ENCODE results near the gene EOMES. TPM values are rescaled to one million over a fixed set of nuclear protein-coding genes. Genes with fewer than 3 reads are reported as not detected.

Gene EOMES
- total and polyA plus RNA-seq, 4 donors, result 0.12 to 1.3 (median 0.48) TPM

DNA sequence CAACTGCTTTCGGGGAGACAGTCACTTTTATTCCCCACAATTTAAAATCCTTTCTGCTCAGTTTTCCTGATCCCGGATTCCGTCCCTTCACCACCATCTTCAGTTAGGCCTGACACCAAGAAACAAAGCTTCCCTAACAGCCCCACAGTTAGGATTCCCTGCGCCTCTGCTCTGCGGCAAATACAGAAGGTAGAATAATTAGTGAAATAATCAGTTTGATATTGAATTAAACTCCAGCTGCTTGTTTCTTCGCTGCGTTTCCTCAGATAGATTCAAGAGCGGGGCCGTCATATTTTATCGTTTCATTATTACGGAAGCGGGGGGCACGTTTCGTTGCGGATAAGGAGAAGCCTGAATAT, 1.3 kb upstream of the EOMES start:
- H3K36me3 ChIP-seq (ENCODE audit: control insufficient read depth in 4 of 4, insufficient read depth in 4 of 4, low read length in 4 of 4), result no peaks in the 10 kb centered on the region
- peaks cover 0 to 5% (median 0%) of the 10 kb centered on the region in 4 donors for H3K9me3 ChIP-seq (ENCODE audit: control insufficient read depth in 4 of 4, insufficient read depth in 3 of 4, low read length in 3 of 4)
- WGBS, 2 donors, result 3 to 4% methylated on average over 15 of the region's 15 CpGs
- H3K27me3 ChIP-seq (ENCODE audit: control insufficient read depth in 3 of 3, insufficient read depth in 3 of 3, low read length in 2 of 3), result peaks cover 32 to 94% (median 90%) of the 10 kb centered on the region in 3 donors
- no peak for ATAC-seq (ENCODE audit: insufficient read depth, low FRiP score)
- DNase-seq, result peak in 1 of 3 donors; percentile 42
- H3K9ac ChIP-seq (ENCODE audit: insufficient read depth in 1 of 2, low read length in 2 of 2), result no peak overlapping the region
- no peak overlapping the region for H3K27ac ChIP-seq (ENCODE audit: low read depth in 1 of 2, low read length in 1 of 2)
- peaks cover 0 to 41% (median 10%) of the 10 kb centered on the region in 5 donors for H3K4me1 ChIP-seq (ENCODE audit: control insufficient read depth in 5 of 5, insufficient read depth in 5 of 5, low read length in 5 of 5)
- no peak overlapping the region for H3K4me3 ChIP-seq
- TF ChIP-seq, protein P1, sequence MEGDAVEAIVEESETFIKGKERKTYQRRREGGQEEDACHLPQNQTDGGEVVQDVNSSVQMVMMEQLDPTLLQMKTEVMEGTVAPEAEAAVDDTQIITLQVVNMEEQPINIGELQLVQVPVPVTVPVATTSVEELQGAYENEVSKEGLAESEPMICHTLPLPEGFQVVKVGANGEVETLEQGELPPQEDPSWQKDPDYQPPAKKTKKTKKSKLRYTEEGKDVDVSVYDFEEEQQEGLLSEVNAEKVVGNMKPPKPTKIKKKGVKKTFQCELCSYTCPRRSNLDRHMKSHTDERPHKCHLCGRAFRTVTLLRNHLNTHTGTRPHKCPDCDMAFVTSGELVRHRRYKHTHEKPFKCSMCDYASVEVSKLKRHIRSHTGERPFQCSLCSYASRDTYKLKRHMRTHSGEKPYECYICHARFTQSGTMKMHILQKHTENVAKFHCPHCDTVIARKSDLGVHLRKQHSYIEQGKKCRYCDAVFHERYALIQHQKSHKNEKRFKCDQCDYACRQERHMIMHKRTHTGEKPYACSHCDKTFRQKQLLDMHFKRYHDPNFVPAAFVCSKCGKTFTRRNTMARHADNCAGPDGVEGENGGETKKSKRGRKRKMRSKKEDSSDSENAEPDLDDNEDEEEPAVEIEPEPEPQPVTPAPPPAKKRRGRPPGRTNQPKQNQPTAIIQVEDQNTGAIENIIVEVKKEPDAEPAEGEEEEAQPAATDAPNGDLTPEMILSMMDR (IDR thresholded peaks at IDR 0.05; ENCODE audit: control extremely low read depth, extremely low read depth), result no peak

DNA sequence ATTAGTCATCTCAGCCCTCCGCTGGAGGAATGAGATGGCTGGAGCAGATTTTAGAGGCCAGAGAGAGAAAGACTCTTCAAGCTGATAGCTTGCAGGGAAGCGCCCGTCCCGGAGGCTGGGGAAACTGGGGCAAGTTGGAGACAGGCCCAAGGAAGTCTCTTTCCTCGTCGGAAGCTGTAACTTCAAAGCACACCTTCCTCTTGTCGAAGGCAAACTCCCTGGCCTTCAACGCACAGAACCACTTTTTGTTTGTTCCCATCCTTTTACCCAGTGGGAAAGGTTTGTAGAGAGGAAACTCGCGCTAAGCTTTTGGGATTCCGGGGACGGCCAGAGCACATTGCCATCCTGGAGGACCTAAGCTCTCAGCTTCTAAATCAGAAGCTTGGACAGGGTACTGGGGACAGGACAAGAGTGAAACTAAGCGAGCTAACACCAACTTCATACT, 900 bp upstream of the EOMES start:
- Histone ChIP-seq H3K36me3 (ENCODE audit: control insufficient read depth in 4 of 4, insufficient read depth in 4 of 4, low read length in 4 of 4) (no peaks in the 10 kb centered on the region), H3K27ac (ENCODE audit: low read depth in 1 of 2, low read length in 1 of 2) (no peak overlapping the region), H3K27me3 (ENCODE audit: control insufficient read depth in 3 of 3, insufficient read depth in 3 of 3, low read length in 2 of 3) (peaks cover 32 to 94% (median 88%) of the 10 kb centered on the region in 3 donors), H3K4me1 (ENCODE audit: control insufficient read depth in 5 of 5, insufficient read depth in 5 of 5, low read length in 5 of 5) (peaks cover 0 to 38% (median 10%) of the 10 kb centered on the region in 5 donors), H3K4me3 (no peak overlapping the region), H3K9me3 (ENCODE audit: control insufficient read depth in 4 of 4, insufficient read depth in 3 of 4, low read length in 3 of 4) (peaks cover 0 to 5% (median 0%) of the 10 kb centered on the region in 4 donors), H3K9ac (ENCODE audit: insufficient read depth in 1 of 2, low read length in 2 of 2) (no peak overlapping the region)
- peak in 1 of 3 donors; percentile 29 for DNase-seq
- no peak for ATAC-seq (ENCODE audit: insufficient read depth, low FRiP score)
- WGBS, 2 donors, result 3 to 6% methylated on average over 13 of the region's 13 CpGs
- TF ChIP-seq, protein P1 (IDR thresholded peaks at IDR 0.05; ENCODE audit: control extremely low read depth, extremely low read depth), result no peak

DNA sequence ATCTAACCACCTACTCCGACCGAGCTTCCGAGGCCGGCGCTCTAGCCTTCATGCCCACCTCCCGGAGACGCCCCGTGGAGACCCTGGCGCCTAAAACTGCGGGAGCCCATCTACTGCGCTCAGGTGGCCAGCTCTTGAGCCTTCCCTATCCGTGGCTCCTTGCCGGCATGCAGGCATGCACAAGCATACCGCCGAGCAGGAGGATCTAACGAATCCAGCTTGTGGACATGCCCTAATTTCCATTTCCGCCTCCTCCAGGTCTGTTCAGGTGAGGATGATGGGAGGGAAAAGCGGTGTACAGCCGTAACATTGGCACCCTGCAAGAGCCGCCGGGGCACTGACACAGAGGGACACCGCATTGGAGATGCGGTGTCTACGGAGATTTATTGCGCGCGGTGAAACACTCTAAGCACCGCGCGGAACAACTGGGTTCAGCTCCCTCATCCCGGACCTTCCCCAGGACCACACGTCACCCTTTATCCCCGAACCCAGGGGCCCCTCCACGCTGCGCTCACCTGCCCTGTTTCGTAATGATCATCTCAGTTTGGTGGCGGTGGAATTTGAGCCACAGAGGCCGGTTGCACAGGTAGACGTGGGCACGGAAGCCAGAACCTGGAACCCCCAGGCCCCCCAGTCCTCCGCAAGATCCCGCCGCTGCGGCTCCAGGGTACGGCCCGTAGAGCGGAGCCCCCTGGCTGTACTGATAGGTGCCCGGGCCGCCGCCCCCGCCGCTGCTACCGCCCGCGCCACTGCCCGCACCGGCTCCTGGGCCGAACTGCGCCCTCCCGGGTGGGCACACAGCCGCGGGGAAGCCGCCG, 1.0 kb downstream of the EOMES start:
- Histone ChIP-seq H3K4me3 (no peak overlapping the region), H3K27ac (ENCODE audit: low read depth in 1 of 2, low read length in 1 of 2) (no peak overlapping the region), H3K27me3 (ENCODE audit: control insufficient read depth in 3 of 3, insufficient read depth in 3 of 3, low read length in 2 of 3) (peaks cover 35 to 94% (median 87%) of the 10 kb centered on the region in 3 donors), H3K9me3 (ENCODE audit: control insufficient read depth in 4 of 4, insufficient read depth in 3 of 4, low read length in 3 of 4) (peaks cover 0 to 5% (median 0%) of the 10 kb centered on the region in 4 donors), H3K36me3 (ENCODE audit: control insufficient read depth in 4 of 4, insufficient read depth in 4 of 4, low read length in 4 of 4) (no peaks in the 10 kb centered on the region), H3K4me1 (ENCODE audit: control insufficient read depth in 5 of 5, insufficient read depth in 5 of 5, low read length in 5 of 5) (peaks cover 0 to 38% (median 10%) of the 10 kb centered on the region in 5 donors), H3K9ac (ENCODE audit: insufficient read depth in 1 of 2, low read length in 2 of 2) (no peak overlapping the region)
- ATAC-seq (ENCODE audit: insufficient read depth, low FRiP score) (peak; percentile 3), DNase-seq (peak in 1 of 3 donors; percentile 8)
- 1 to 2% methylated on average over 63 to 64 of the region's 64 CpGs for WGBS, 2 donors
- TF ChIP-seq, protein P1 (IDR thresholded peaks at IDR 0.05; ENCODE audit: control extremely low read depth, extremely low read depth), result no peak
